Measurements from ENCODE around the gene KCNAB1. TPM values are rescaled to one million over a fixed set of nuclear protein-coding genes. Genes with fewer than 3 reads are reported as not detected.

KCNAB1 gene
- total and polyA plus RNA-seq, 2 of the 8 experiments (the other 6 are each of a cell fraction or from before 2014, with no cell fraction given) = 0.51 to 2.3 TPM

DNA sequence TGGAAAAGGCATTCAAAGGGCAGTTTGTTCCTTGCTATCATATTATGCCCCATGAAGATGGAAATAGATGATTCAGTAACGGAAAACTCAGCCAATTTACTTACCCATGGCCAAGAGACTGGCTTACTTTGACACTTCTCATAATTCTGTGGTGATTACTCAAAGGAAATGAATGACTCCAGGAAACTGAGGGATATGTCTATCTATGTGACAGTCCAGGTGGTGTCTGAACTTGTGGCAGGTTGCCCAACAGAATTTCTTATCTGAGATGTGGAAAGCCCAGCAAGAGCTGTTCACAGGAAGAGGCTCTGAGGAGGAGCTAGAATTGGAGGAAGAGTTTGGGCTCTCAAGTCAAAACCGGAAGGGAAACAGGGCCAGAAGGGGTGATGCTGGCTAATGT is 91.2 kb downstream of the KCNAB1 start (continued):
- no peak for TF ChIP-seq NANOG (IDR thresholded peaks at IDR 0.05; ENCODE audit: insufficient read depth, low read depth, low read length, poor library complexity, severe bottlenecking)
- TF ChIP-seq, protein P1, sequence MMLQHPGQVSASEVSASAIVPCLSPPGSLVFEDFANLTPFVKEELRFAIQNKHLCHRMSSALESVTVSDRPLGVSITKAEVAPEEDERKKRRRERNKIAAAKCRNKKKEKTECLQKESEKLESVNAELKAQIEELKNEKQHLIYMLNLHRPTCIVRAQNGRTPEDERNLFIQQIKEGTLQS (IDR thresholded peaks at IDR 0.05; ENCODE audit: insufficient read depth, low read depth, low read length) = no peak
- TF ChIP-seq KDM5A (IDR thresholded peaks at IDR 0.05; ENCODE audit: low read length) = no peak
- no peak for TF ChIP-seq BRCA1 (IDR thresholded peaks at IDR 0.05; ENCODE audit: low read depth, low read length)

Measured in H1 (cell line).